GM12874 (cell line): Measurements from ENCODE around the gene TMUB2.

ENCODE experiments used
- CTCF ChIP-seq: IDR thresholded peaks from 2 replicates; pipeline ENCODE4 v1.5.1; 2011; ENCODE audit warnings: low read depth, mild to moderate bottlenecking, control low read depth, low read length, moderate library complexity; ENCODE audit not compliant: insufficient read depth

The TMUB2 gene

GRCh38 chr17:44232061-44232460 is 45.3 kb downstream of the TMUB2 start:
- TF ChIP-seq CTCF = no peak

DNA sequence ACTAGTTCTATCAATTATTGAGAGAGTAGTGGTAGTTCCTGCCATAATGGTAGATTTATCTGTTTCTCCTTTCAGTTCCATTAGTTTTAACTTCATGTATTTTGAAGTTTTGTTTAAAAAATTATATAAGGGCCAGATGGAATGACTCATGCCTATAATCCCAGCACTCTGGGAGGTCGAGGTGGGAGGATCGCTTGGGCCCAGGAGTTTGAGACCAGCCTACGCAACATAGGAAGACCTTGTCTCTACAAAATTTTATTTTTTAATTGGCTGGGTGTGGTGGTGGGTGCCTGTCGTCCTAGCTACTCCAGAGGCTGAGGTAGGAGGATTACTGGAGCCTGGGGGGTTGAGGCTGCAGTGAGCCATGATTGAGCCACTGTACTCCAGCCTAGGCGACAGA is 46.8 kb downstream of the TMUB2 start:
- no peak for TF ChIP-seq CTCF

DNA sequence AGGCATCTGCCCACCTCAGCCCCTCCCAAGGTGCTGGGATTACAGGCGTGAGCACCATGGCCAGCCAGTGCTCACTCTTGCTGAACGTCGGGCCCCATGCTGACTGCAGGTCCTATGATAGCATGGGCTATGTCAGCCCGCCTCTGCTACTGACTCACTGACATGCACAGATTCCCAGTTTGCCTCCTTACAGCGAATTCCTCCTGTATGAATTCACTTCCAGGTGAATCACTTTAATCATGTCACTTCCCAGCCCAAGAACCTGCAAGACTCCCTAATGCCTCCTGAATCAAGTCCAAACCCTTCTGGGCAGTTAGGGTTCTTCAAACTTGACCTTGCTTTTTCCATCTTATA is 48.8 kb downstream of the TMUB2 start:
- no peak for TF ChIP-seq CTCF

GRCh38 chr17:44236444-44236991 is 49.7 kb downstream of the TMUB2 start:
- no peak for TF ChIP-seq CTCF

DNA sequence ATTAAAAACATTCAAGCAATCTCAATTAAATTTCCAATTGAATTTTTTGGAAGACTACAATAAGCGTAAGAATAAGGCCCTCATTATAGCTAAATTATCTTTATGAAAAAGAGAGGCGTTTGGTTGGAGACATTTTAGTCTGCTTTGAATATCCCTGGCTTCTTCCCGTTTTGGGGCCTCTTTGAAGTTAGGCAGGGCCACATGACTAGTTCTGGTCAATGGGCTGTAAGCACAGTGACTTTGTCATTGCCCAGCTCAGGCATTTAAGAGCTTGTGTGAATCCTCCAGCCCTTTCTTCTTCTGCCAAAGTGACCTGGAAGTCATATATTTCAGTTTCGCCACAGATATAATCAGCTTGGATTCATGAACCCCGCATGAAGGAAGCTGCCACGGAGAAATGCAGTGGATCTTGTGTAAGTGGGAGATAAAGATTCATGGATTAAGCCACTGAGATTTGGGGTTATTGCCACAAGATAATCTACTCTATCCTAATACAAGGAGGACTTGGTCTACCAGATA is 54.4 kb downstream of the TMUB2 start:
- no peak for TF ChIP-seq CTCF
